Measurements from ENCODE around the gene SMTN. TPM values are rescaled to one million over a fixed set of nuclear protein-coding genes. Genes with fewer than 3 reads are reported as not detected.
A peak's percentile ranks its signal among the peaks of the same experiment; 100 is the strongest.

SMTN gene
- total RNA-seq, 1 experiment from 2014 or later, result 145 TPM

DNA sequence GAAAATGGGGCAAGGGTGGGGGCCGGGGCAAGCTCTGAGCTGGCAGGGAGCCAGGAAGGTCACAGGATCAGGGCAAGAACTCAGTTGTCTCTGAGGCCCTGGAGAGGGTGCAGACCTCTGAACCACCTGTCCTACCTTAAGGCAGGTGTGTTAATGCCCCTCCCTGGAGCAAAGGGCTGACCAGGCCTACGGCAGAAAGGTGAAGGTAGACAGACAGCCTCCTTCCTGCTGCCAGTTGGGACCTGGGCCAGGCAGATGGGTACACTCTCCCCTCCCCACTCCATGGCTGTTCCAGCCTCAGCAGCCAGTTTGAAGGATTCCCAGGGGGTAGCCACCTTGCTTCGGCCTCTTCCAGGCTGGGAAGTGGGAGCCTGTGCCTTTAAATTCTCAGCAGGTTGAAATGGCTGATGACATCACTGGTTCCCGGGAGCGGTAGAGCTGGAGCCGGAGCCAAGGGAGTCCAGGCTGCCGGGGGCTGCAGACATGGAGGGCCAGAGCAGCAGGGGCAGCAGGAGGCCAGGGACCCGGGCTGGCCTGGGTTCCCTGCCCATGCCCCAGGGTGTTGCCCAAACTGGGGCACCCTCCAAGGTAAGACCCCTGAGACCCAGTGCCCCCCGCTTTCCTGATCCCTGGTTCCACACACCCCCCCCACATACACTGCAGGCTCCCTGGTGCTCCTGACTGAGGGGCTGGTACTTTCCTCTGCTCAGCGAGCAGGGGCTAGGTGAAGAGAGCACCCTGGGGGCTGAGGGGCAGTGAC lies 41.6 kb downstream of the SMTN start, which contains the start of gene INPP5J:
Gene INPP5J (plus strand): TSS at position 435 of the 760 bp plus-strand sequence. CDS start 49 bp downstream, at position 484.
- DNase-seq (peak; percentile 44), ATAC-seq (peak; percentile 95)
- ChIA-PET POLR2A (ENCODE audit: unreplicated experiment) (no interaction called here), CTCF (no interaction called here)
- Histone ChIP-seq H3F3A (ENCODE audit: low read length, unreplicated experiment) (no peaks in the 10 kb centered on the region), H3K36me3 (ENCODE audit: low read depth, low read length) (no peaks in the 10 kb centered on the region), H3K4me3 (ENCODE audit: low read length) (peak within 1 kb of the TSS; percentile 66), H3K79me2 (ENCODE audit: low read length) (no peaks in the 10 kb centered on the region), H3K9ac (ENCODE audit: low read length) (0 out of 2 replicates have a peak within 1 kb of the TSS, but pooled peaks have one; percentile 20), H3K4me1 (ENCODE audit: insufficient read depth, low read length) (0 out of 2 replicates have a peak, but pooled peaks cover 4% of the 10 kb centered on the region), H4K20me1 (ENCODE audit: low read length) (no peaks in the 10 kb centered on the region), H3K9me3 (ENCODE audit: low read length) (no peaks in the 10 kb centered on the region), H3K27me3 (ENCODE audit: low read length) (no peaks in the 10 kb centered on the region), H3K9me2 (replicated peaks; ENCODE audit: low read length) (no peaks in the 10 kb centered on the region), H2AFZ (ENCODE audit: low read length) (peak within 1 kb of the TSS; percentile 70), H3K27ac (ENCODE audit: low read length) (no peak within 1 kb of the TSS), H3K4me2 (ENCODE audit: low read length) (peak within 1 kb of the TSS; percentile 81)
- no peak for TF ChIP-seq EZH2 (IDR thresholded peaks at IDR 0.05; ENCODE audit: low read length, unreplicated experiment)
- TF ChIP-seq, protein P1, sequence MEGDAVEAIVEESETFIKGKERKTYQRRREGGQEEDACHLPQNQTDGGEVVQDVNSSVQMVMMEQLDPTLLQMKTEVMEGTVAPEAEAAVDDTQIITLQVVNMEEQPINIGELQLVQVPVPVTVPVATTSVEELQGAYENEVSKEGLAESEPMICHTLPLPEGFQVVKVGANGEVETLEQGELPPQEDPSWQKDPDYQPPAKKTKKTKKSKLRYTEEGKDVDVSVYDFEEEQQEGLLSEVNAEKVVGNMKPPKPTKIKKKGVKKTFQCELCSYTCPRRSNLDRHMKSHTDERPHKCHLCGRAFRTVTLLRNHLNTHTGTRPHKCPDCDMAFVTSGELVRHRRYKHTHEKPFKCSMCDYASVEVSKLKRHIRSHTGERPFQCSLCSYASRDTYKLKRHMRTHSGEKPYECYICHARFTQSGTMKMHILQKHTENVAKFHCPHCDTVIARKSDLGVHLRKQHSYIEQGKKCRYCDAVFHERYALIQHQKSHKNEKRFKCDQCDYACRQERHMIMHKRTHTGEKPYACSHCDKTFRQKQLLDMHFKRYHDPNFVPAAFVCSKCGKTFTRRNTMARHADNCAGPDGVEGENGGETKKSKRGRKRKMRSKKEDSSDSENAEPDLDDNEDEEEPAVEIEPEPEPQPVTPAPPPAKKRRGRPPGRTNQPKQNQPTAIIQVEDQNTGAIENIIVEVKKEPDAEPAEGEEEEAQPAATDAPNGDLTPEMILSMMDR (conservative IDR thresholded peaks at IDR 0.05; ENCODE audit: low read depth, low read length), result no peak
- TF ChIP-seq EZH2phosphoT487 (IDR thresholded peaks at IDR 0.05; ENCODE audit: borderline replicate concordance, low read length), result no peak
- intact Hi-C loops (cut with micrococcal nuclease), result no loop called here
- no TSS peak for BruUV-seq (replicated peaks)

DNA sequence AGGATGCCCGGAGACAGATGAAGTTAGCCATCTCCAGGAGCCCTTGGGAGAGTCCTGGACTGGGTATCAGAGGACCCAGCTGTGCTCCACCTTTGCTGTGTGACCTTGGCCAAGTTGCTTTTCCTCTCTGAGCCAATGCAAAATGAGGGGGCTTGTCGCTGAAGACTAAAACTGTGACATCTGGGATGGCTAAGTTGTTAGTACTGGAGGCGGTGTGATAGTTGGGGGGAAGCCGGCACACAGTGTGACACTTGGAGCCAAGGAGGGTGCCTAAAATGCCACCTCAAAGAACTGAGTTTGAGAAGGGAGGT lies 42.1 kb downstream of the SMTN start:
- peak overlapping the region; percentile 70 for H2AFZ ChIP-seq (ENCODE audit: low read length)
- TSS peak; percentile 59 for BruUV-seq (replicated peaks)

More for the DNA sequence above, 42.1 kb downstream of the SMTN start:
- Histone ChIP-seq H3K9me2 (replicated peaks; ENCODE audit: low read length) (no peaks in the 10 kb centered on the region), H3K27me3 (ENCODE audit: low read length) (no peaks in the 10 kb centered on the region), H3K9me3 (ENCODE audit: low read length) (no peaks in the 10 kb centered on the region), H3K79me2 (ENCODE audit: low read length) (no peaks in the 10 kb centered on the region), H3K4me1 (ENCODE audit: insufficient read depth, low read length) (0 out of 2 replicates have a peak, but pooled peaks cover 4% of the 10 kb centered on the region), H3K9ac (ENCODE audit: low read length) (0 out of 2 replicates have a peak overlapping the region, but pooled peaks have one; percentile 20), H3K4me2 (ENCODE audit: low read length) (peak overlapping the region; percentile 81), H3K36me3 (ENCODE audit: low read depth, low read length) (no peaks in the 10 kb centered on the region), H3K27ac (ENCODE audit: low read length) (no peak overlapping the region), H3F3A (ENCODE audit: low read length, unreplicated experiment) (no peaks in the 10 kb centered on the region), H4K20me1 (ENCODE audit: low read length) (no peaks in the 10 kb centered on the region), H3K4me3 (ENCODE audit: low read length) (peak overlapping the region; percentile 66)
- ChIA-PET CTCF (no interaction called here), POLR2A (ENCODE audit: unreplicated experiment) (no interaction called here)
- intact Hi-C loops (cut with micrococcal nuclease), result no loop called here
- ATAC-seq (peak; percentile 54), DNase-seq (no peak)
- TF ChIP-seq EZH2phosphoT487 (IDR thresholded peaks at IDR 0.05; ENCODE audit: borderline replicate concordance, low read length), result no peak
- TF ChIP-seq, protein P1 (conservative IDR thresholded peaks at IDR 0.05; ENCODE audit: low read depth, low read length), result no peak
- no peak for TF ChIP-seq EZH2 (IDR thresholded peaks at IDR 0.05; ENCODE audit: low read length, unreplicated experiment)

All from PC-3 (cell line).